ENCODE data around the gene RYR1.
"Not testable (repeated sequence)": the region's sequence is repeated elsewhere in the genome, so short reads cannot be mapped to it uniquely, and the experiment has no call there.

Gene RYR1

DNA sequence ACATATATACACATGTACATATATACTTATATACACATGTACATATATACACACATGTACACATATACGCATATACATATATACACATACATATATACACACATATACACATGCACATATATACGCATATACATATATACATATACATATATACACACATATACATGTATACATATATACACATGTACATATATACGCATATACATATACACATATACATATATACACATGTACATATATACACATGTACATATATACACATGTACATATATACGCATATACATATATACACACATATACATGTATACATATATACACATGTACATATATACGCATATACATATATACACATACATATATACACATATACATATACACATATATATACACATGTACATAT lies 169.4 kb downstream of the RYR1 start:
- Mint-ChIP-seq H3K36me3 (peaks cover 45% of the 10 kb centered on the region), H3K4me1 (peaks cover 18% of the 10 kb centered on the region)
- not testable (repeated sequence) for H3K4me3 Mint-ChIP-seq, H3K9me3 Mint-ChIP-seq, H3K27ac Mint-ChIP-seq, H3K27me3 Mint-ChIP-seq, ATAC-seq

DNA sequence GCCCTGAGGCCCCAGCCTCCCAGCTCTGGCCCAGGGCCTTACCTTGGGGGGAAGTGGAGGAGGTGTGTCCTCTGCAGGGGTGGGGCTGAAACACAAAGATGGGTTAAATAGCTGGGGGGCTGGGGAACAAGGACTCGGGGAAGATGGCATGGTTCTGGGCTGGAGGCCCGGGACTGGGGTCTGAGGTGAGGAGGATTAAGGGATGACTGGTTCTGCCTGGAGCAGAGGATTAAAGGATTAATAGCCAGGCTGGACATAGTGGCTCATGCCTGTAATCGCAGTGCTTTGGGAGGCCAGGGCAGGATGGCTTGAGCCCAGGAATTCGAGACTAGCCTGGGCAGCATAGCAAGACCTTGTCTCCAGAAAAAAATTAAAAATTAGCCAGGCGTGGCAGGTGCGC lies 172.6 kb downstream of the RYR1 start:
- Mint-ChIP-seq H3K9me3 (no peaks in the 10 kb centered on the region), H3K4me3 (no peak overlapping the region), H3K4me1 (peaks cover 17% of the 10 kb centered on the region), H3K36me3 (peaks cover 53% of the 10 kb centered on the region), H3K27ac (no peak overlapping the region), H3K27me3 (no peaks in the 10 kb centered on the region)
- no peak for ATAC-seq

DNA sequence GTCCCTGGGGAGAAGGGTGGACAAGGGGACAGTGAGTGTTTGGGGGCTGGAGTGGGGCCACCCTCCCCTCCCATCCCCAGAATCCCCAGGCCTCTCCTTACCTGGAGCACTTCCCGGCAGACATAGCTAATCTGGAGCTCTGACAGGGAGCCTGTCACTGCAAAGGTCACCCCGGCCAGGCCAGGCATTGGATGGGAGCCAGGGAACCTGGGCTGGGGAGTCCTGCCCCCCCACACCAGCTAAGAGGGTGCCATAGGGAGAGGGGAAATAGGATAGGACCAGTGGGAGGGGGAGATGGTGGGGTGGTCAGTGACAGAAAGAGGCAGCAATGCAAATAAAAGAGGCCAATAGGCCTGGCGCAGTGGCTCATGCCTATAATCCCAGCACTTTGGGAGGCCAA lies 180.8 kb downstream of the RYR1 start:
- peak overlapping the region; percentile 83 for H3K27ac Mint-ChIP-seq
- no peak for ATAC-seq
- no peaks in the 10 kb centered on the region for H3K27me3 Mint-ChIP-seq
- no peaks in the 10 kb centered on the region for H3K9me3 Mint-ChIP-seq
- peaks cover 56% of the 10 kb centered on the region for H3K4me1 Mint-ChIP-seq
- H3K4me3 Mint-ChIP-seq, result no peak overlapping the region
- peaks cover 64% of the 10 kb centered on the region for H3K36me3 Mint-ChIP-seq

DNA sequence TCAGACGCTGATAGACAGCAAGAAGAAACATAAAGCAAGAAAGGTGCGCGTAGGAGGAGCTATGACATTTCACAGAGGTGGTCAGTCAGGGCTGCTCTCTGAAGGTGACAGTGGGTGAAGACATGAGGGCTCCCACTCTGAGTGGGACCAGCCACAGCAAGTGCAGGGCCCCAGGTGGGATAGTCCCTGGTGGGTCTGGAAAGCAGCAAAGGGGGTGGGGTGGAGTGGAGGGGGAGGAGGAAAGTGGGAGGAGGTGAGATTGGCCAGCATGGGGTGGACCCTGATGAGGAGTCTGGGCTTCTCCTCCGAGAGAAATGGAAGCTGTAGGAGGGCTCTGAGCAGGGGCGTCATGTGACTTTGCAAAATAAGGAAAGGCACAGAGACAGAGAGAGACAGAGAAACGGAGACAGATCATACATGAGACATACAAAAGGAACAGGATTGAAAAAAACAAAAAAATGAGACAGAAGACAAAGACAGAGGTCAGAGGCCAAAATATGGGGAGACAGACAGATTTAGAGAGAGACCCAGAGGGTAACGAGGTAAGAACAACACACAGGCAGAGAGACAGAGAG lies 181.6 kb downstream of the RYR1 start:
- Mint-ChIP-seq H3K4me1 (peaks cover 59% of the 10 kb centered on the region), H3K4me3 (peak overlapping the region; percentile 76), H3K9me3 (no peaks in the 10 kb centered on the region), H3K27ac (peak overlapping the region; percentile 83), H3K36me3 (peaks cover 62% of the 10 kb centered on the region), H3K27me3 (no peaks in the 10 kb centered on the region)
- no peak for ATAC-seq

DNA sequence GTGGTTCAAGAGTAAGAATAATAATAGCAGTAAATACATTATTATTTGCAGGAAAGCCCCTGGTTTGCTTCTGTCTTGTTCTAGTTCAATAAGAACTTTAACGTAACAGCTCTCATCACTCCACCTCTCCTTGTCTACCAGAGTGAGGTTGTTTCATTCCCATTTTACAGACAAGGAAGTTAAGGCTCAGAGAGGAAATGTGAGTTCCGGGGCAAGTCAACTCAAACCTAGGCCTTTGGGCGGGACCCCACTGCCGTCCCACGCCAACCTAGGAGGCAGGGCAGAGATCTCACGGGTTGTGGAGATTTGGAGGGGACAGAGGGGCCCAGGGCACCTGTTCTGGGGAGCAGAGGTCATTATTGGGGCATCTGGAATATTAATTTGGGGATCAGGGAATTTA lies 182.8 kb downstream of the RYR1 start:
- Mint-ChIP-seq H3K27ac (peak overlapping the region; percentile 96), H3K9me3 (no peaks in the 10 kb centered on the region), H3K27me3 (no peaks in the 10 kb centered on the region), H3K4me3 (peak overlapping the region; percentile 100), H3K4me1 (peaks cover 63% of the 10 kb centered on the region), H3K36me3 (peaks cover 56% of the 10 kb centered on the region)
- no peak for ATAC-seq

DNA sequence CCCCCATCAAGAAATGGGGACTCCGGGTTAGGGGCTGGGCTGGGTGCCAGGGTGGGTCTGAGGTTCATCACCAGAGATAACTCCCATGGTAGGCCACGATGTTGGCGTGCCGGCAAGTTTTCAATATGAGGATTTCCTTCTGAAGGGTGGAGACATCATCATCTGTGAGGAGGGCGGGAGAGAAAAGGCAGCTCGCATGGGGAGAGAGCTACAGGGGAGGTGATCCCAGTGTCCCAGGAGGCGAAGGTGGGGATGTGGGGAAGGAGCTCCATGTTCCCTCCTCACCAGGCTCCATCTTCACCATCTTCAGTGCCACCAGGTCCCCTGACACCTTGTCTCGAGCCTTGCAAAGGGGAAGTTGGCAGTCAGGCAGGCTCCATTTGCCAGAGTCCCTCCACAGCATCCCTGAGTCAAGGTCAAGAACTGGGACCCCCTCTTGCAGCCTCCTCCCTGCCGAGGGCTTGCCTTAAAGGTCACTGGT lies 183.8 kb downstream of the RYR1 start:
- Mint-ChIP-seq H3K36me3 (peaks cover 64% of the 10 kb centered on the region), H3K9me3 (no peaks in the 10 kb centered on the region)
- peak; percentile 18 for ATAC-seq

DNA sequence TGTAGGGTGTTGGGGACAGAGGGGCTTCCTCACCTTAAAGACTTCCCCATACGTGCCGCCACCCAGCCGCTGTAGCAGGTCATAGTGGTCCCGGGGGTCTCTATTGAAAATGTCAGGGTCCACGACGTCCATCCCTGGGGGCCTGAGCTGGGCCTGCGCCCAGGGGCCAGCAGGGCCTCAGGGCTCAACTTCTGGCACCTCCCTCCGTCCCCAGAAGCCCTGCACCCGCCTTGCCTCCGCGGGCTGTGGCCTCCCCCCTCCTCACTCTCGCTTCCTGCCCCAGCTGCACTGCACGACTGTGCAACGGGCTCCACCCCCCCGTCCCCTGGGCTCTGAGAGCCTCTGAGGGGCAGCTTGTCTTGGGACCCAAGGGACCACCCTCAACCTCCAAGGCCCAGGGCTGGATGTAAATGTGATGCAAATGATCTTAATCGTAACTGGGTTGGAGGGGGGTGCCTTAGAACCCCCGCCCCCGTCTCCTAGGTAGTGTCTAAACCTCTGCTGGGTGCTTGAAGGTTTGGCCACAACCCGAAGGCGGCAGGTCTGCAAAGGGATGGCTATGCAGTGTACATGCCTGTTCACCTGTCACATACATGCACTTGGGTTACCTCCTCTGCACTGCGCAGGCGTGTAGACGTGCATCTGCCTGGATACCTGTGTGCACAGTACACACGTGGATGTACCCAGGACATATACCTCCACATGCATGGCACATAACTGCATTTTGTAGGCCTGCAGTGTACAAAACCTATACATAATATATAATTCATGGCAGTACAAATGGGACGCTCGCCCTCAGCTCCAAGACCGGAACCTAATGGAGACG lies 184.5 kb downstream of the RYR1 start, which contains the start of gene MAP4K1:
TSS of gene MAP4K1 (minus strand) at position 190 of the 826 bp plus-strand sequence. CDS start at position 132, 58 bp downstream.
- ATAC-seq, result peak; percentile 95

More for the DNA sequence above, 183.8 kb downstream of the RYR1 start:
- H3K27me3 Mint-ChIP-seq, result no peaks in the 10 kb centered on the region
- peak overlapping the region; percentile 100 for H3K4me3 Mint-ChIP-seq
- H3K27ac Mint-ChIP-seq, result peak overlapping the region; percentile 96
- peaks cover 72% of the 10 kb centered on the region for H3K4me1 Mint-ChIP-seq

DNA sequence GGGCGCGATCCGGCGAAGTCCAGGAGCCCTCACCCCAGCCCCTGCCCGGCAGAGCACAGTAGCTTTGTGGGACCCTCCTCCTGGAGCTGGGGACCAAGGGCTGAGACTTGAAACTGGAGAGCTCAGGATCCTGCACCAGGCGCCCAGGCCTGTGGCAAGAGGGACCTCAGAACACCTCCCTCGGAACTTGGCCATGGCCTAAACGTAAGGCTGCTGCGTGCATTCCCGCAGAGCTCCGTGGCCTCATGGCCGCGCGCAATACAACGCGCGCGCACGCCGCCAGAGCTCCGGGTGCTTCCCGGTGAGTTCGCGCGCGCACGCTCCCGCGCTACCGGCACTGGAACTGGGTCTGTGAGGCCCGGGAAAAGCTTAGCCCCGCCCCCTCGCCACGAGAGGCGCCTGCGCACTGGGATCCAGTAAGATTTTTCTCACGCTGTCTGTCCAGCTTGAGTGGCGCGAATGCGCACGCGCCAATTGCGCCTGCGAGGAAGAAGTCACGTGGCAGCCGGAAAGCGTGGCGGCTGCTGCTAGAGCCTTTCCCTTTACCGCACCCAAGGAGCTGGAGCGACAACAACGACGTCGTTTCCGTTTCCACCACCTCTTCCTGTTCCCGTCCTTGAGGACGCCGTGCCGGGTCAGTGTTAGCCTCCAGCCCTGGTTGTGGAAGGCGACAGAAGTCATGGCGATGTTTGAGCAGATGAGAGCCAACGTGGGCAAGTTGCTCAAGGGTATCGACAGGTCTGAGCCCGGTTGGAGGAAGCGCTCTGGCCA lies 185.3 kb downstream of the RYR1 start, which contains the start of gene EIF3K:
TSS of gene EIF3K (plus strand) at position 599 of the 771 bp plus-strand sequence. CDS start at position 680, 81 bp downstream.
- H3K4me1 Mint-ChIP-seq, result peaks cover 65% of the 10 kb centered on the region
- H3K4me3 Mint-ChIP-seq, result peak within 1 kb of the TSS; percentile 100
- ATAC-seq, result peak; percentile 65
- H3K27me3 Mint-ChIP-seq, result no peaks in the 10 kb centered on the region
- peak within 1 kb of the TSS; percentile 96 for H3K27ac Mint-ChIP-seq
- H3K36me3 Mint-ChIP-seq, result peaks cover 54% of the 10 kb centered on the region
- H3K9me3 Mint-ChIP-seq, result no peaks in the 10 kb centered on the region

More for the DNA sequence above, 184.5 kb downstream of the RYR1 start, which contains the start of gene MAP4K1:
- Mint-ChIP-seq H3K27ac (peak within 1 kb of the TSS; percentile 96), H3K4me3 (peak within 1 kb of the TSS; percentile 100), H3K36me3 (peaks cover 58% of the 10 kb centered on the region), H3K9me3 (no peaks in the 10 kb centered on the region), H3K4me1 (peaks cover 72% of the 10 kb centered on the region), H3K27me3 (no peaks in the 10 kb centered on the region)

DNA sequence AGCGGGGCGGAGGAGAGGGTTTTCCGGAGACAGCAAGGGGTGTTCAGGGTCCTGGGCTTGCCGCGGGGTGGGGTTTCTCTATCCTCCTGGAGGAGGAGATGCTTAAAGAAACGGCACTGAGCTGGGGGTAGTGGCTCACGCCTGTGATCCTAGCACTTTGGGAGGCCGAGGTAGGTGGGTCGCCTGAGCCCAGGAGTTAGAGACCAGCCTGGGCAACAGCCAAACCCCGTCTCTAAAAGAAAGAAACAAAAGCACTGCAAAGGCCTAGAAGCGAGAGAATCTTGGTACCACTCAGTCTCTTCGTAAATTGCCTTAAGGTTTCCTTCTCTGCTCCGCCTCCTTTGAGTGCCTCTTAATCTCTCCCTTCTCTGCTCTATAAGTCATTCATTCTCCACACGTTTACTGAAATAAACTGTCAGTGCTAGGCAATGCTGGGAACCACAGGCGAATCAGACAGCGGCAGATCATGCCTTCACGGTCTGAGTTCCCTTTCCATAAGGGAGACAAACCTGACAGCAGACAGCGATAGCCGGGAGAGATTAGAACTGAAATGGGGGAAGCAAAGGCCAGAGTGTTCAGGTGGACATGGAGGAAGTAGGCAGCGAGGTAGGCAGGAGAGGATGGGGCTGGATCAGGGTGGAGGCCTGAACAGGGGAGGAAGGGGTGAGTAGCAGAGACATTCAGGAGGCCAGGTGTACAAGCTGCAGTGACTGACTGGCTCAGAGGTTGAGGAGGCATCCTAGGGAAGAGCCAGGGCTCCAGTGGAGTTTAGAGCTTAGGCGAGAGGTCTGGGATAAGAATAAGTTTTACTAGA lies 186.1 kb downstream of the RYR1 start:
- Mint-ChIP-seq H3K27ac (peak overlapping the region; percentile 96), H3K4me3 (peak overlapping the region; percentile 100), H3K27me3 (no peaks in the 10 kb centered on the region), H3K36me3 (peaks cover 56% of the 10 kb centered on the region), H3K4me1 (peaks cover 58% of the 10 kb centered on the region), H3K9me3 (no peaks in the 10 kb centered on the region)
- ATAC-seq, result no peak

DNA sequence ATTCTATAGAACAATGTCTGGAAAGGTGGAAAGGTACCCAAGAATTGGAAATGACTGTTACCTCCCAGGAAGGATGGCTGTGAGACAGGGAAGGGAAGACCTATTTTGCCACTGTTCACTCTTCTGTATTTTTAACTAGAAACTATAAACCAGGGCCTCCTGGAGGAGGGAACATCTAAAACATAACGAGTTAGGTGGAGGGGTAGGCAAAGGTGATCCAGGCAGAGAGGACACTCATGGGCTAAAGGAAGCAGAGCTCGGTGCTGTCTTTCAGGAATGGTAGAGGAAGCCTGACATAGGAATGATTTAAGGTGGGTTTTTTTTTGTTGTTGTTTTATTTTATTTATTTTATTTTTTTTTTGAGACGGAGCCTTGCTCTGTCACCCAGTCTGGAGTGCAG lies 191.3 kb downstream of the RYR1 start:
- Mint-ChIP-seq H3K27ac (no peak overlapping the region), H3K36me3 (peaks cover 73% of the 10 kb centered on the region), H3K4me1 (peaks cover 17% of the 10 kb centered on the region), H3K4me3 (no peak overlapping the region), H3K9me3 (no peaks in the 10 kb centered on the region), H3K27me3 (no peaks in the 10 kb centered on the region)
- no peak for ATAC-seq

DNA sequence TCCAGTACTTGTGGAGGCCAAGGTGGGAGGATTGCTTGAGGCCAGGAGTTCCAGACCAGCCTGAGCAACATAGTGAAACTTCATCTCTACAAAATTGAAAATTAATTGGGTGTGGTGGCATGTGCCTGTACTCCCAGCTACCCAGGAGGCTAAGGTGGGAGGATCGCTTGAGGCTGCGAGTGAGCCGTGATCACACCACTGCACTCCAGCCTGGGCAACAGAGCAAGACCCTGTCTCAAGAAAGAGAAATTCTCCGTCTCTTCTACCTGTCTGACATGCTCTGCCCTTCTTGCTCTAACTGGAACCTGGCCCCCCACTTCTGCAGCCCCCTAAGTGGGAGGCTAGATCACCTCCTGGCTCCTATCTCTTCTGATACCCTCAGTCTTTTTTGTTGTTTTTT lies 192.9 kb downstream of the RYR1 start:
- no peak for ATAC-seq
- Mint-ChIP-seq H3K4me1 (peaks cover 9% of the 10 kb centered on the region), H3K4me3 (no peak overlapping the region), H3K36me3 (peaks cover 74% of the 10 kb centered on the region), H3K27ac (no peak overlapping the region), H3K9me3 (no peaks in the 10 kb centered on the region), H3K27me3 (no peaks in the 10 kb centered on the region)

DNA sequence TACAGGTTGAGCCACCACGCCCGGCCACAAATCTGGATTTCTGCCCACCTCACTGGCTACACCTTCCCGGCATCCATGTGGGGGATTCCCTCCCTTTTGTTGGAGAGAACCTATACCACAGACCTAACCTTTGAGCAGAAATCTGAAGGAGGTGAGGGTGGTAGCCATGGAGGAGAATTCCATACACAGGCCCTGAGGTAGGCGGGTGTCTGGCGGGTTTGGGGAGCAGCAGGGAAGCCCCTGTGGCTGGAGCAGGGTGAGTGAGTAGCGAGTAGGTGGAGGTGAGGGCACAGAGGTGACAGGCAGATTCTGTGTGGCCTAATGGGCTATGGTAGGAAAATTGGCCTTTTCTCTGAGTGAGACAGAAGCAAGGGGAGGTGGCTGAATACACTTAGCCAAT lies 196.1 kb downstream of the RYR1 start:
- Mint-ChIP-seq H3K9me3 (no peaks in the 10 kb centered on the region), H3K4me3 (no peak overlapping the region), H3K4me1 (peaks cover 10% of the 10 kb centered on the region), H3K27me3 (no peaks in the 10 kb centered on the region), H3K36me3 (peaks cover 67% of the 10 kb centered on the region), H3K27ac (no peak overlapping the region)
- ATAC-seq, result no peak

DNA sequence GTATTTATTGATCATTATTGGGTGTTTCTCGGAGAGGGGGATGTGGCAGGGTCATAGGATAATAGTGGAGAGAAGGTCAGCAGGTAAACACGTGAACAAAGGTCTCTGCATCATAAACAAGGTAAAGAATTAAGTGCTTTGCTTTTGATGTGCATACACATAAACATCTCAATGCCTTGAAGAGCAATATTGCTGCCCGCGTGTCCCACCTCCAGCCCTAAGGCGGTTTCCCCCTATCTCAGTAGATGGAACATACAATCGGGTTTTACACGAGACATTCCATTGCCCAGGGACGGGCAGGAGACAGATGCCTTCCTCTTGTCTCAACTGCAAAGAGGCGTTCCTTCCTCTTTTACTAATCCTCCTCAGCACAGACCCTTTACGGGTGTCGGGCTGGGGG lies 197.8 kb downstream of the RYR1 start:
- not testable (repeated sequence) for H3K27me3 Mint-ChIP-seq, ATAC-seq, H3K4me3 Mint-ChIP-seq, H3K9me3 Mint-ChIP-seq, H3K27ac Mint-ChIP-seq
- Mint-ChIP-seq H3K4me1 (peaks cover 23% of the 10 kb centered on the region), H3K36me3 (peaks cover 60% of the 10 kb centered on the region)

DNA sequence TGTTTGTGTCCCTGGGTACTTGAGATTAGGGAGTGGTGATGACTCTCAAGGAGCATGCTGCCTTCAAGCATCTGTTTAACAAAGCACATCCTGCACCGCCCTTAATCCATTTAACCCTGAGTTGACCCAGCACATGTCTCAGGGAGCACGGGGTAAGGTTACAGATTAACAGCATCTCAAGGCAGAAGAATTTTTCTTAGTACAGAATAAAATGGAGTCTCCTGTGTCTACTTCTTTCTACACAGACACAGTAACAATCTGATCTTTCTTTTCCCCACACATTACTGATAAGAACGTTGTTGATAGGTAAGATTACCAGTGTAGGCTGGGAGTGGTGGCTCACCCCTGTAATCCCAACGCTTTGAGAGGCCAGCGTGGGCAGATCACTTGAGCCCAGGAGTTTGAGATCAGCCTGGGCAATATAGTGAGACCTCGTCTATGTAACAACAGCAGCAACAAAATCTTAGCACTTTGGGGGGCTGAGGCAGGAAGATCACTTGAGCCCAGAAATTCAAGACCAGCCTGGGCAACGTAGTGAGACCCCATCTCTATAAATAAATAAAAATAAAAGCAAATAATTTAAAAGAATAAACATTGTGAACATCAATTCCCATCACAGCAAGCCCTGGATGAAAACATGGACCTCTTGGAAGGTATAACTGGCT lies 198.5 kb downstream of the RYR1 start:
- Mint-ChIP-seq H3K4me1 (peaks cover 29% of the 10 kb centered on the region), H3K36me3 (peaks cover 59% of the 10 kb centered on the region)
- H3K27me3 Mint-ChIP-seq, result not testable (repeated sequence)

More for the DNA sequence above, 198.5 kb downstream of the RYR1 start:
- ATAC-seq, H3K4me3 Mint-ChIP-seq, H3K9me3 Mint-ChIP-seq, H3K27ac Mint-ChIP-seq: not testable (repeated sequence)
